ENCODE measurements around the gene SLC7A11.

The SLC7A11 gene

GRCh38 chr4:138242076-138242833 is at the start of gene SLC7A11:
Gene SLC7A11, minus strand, starts transcription at chr4:138242349. Its CDS starts 280 bp downstream, at chr4:138242069.
- DNase-seq (ENCODE audit: low read depth) = no peak

- no peak for DNase-seq (ENCODE audit: low read depth)
Measured at GRCh38 chr4:138291431-138291830, 49.3 kb upstream of the SLC7A11 start.

GRCh38 chr4:138290805-138291204 is 48.7 kb upstream of the SLC7A11 start:
- no peak for DNase-seq (ENCODE audit: low read depth)

GRCh38 chr4:138279286-138279685 is 37.1 kb upstream of the SLC7A11 start:
- no peak for DNase-seq (ENCODE audit: low read depth)

GRCh38 chr4:138277133-138277532 is 35.0 kb upstream of the SLC7A11 start:
- DNase-seq (ENCODE audit: low read depth) = no peak

- DNase-seq (ENCODE audit: low read depth) = no peak
Measured at GRCh38 chr4:138275963-138276621, 33.9 kb upstream of the SLC7A11 start.

- DNase-seq (ENCODE audit: low read depth) = no peak
Measured at GRCh38 chr4:138275216-138275615, 33.1 kb upstream of the SLC7A11 start.

- no peak for DNase-seq (ENCODE audit: low read depth)
Measured at GRCh38 chr4:138269175-138269574, 27.0 kb upstream of the SLC7A11 start.

- DNase-seq (ENCODE audit: low read depth) = no peak
Measured at GRCh38 chr4:138267835-138268234, 25.7 kb upstream of the SLC7A11 start.

- DNase-seq (ENCODE audit: low read depth) = no peak
Measured at GRCh38 chr4:138266948-138267347, 24.8 kb upstream of the SLC7A11 start.

GRCh38 chr4:138263247-138263816 is 21.2 kb upstream of the SLC7A11 start:
- no peak for DNase-seq (ENCODE audit: low read depth)

- DNase-seq (ENCODE audit: low read depth) = no peak
Measured at GRCh38 chr4:138262469-138262868, 20.3 kb upstream of the SLC7A11 start.

- DNase-seq (ENCODE audit: low read depth) = no peak
Measured at GRCh38 chr4:138262030-138262429, 19.9 kb upstream of the SLC7A11 start.

GRCh38 chr4:138259824-138260223 is 17.7 kb upstream of the SLC7A11 start:
- DNase-seq (ENCODE audit: low read depth) = no peak

- no peak for DNase-seq (ENCODE audit: low read depth)
Measured at GRCh38 chr4:138259271-138259670, 17.1 kb upstream of the SLC7A11 start.

- no peak for DNase-seq (ENCODE audit: low read depth)
Measured at GRCh38 chr4:138256608-138257007, 14.5 kb upstream of the SLC7A11 start.

GRCh38 chr4:138255917-138256597 is 13.9 kb upstream of the SLC7A11 start:
- no peak for DNase-seq (ENCODE audit: low read depth)

- no peak for DNase-seq (ENCODE audit: low read depth)
Measured at GRCh38 chr4:138252551-138252950, 10.4 kb upstream of the SLC7A11 start.

GRCh38 chr4:138251938-138252337 is 9.8 kb upstream of the SLC7A11 start:
- DNase-seq (ENCODE audit: low read depth) = no peak

GRCh38 chr4:138249132-138249531 is 7.0 kb upstream of the SLC7A11 start:
- DNase-seq (ENCODE audit: low read depth) = no peak

- DNase-seq (ENCODE audit: low read depth) = no peak
Measured at GRCh38 chr4:138248058-138248457, 5.9 kb upstream of the SLC7A11 start.

GRCh38 chr4:138247643-138248042 is 5.5 kb upstream of the SLC7A11 start:
- no peak for DNase-seq (ENCODE audit: low read depth)

- no peak for DNase-seq (ENCODE audit: low read depth)
Measured at GRCh38 chr4:138243369-138243768, 1.2 kb upstream of the SLC7A11 start.
